Lung (tissue), 12 donors: ENCODE data around the gene STK33. TPM values are rescaled to one million over a fixed set of nuclear protein-coding genes. Genes with fewer than 3 reads are reported as not detected.

Source experiments
- ATAC-seq: fragments of 200-7000 bp; cut with Tn5 transposase; one replicate; pipeline ENCODE4 v1.9.1; 2020; ENCODE audit warnings: moderate number of reproducible peaks; ENCODE audit not compliant: insufficient read depth, low FRiP score
- DNase-seq, 3 donors: peaks; one replicate each; pipeline ENCODE4 v3.0.0-alpha.2; 2013 to 2017
- H3K27ac ChIP-seq, 2 donors: one replicate each; pipeline ENCODE4 v1.5.1; 2013; ENCODE audit warnings: mild to moderate bottlenecking in 2 of 2, moderate library complexity in 2 of 2, control low read depth in 1 of 2, inconsistent platforms in 1 of 2, low read depth in 1 of 2, low read length in 1 of 2
- H3K27me3 ChIP-seq, 3 donors: one replicate each; pipeline ENCODE4 v1.5.1; 2013; ENCODE audit warnings: low read length in 2 of 3; ENCODE audit not compliant: control insufficient read depth in 3 of 3, insufficient read depth in 3 of 3
- H3K36me3 ChIP-seq, 4 donors: one replicate each; pipeline ENCODE4 v1.5.1; 2013; ENCODE audit warnings: low read length in 4 of 4, mild to moderate bottlenecking in 1 of 4, moderate library complexity in 1 of 4; ENCODE audit not compliant: control insufficient read depth in 4 of 4, insufficient read depth in 4 of 4
- H3K4me1 ChIP-seq, 5 donors: one replicate each; pipeline ENCODE4 v1.5.1; 2013; ENCODE audit warnings: low read length in 5 of 5, mild to moderate bottlenecking in 2 of 5, moderate library complexity in 1 of 5; ENCODE audit not compliant: control insufficient read depth in 5 of 5, insufficient read depth in 5 of 5
- H3K4me3 ChIP-seq: one replicate; pipeline ENCODE4 v1.5.1; 2013; ENCODE audit warnings: mild to moderate bottlenecking, control low read depth, moderate library complexity
- H3K9ac ChIP-seq, 2 donors: one replicate each; pipeline ENCODE4 v1.5.1; 2013; ENCODE audit warnings: low read length in 2 of 2, control low read depth in 1 of 2; ENCODE audit not compliant: insufficient read depth in 1 of 2
- H3K9me3 ChIP-seq, 4 donors: one replicate each; pipeline ENCODE4 v1.5.1; 2013; ENCODE audit warnings: low read length in 3 of 4, mild to moderate bottlenecking in 1 of 4, moderate library complexity in 1 of 4; ENCODE audit not compliant: control insufficient read depth in 4 of 4, insufficient read depth in 3 of 4
- CTCF ChIP-seq: IDR thresholded peaks from 2 replicates; pipeline ENCODE4 v1.5.1; 2012; ENCODE audit warnings: mild to moderate bottlenecking; ENCODE audit errors: control extremely low read depth, extremely low read depth
- WGBS, 2 donors: extraction: QIAGEN DNeasy Blood & Tissue Kit; methylation state at CpG; one replicate each; pipeline ENCODE4 v1.1.7; 2013; 5-methylcytosine and 5-hydroxymethylcytosine counted together
- polyA plus RNA-seq, 2 donors: library from polyadenylated mRNA; stranded (reverse); fragments of 200-250 nt; gene quantifications; one replicate each; pipeline ENCODE4 v1.2.1, GENCODE V29; 2013
- total RNA-seq, 2 donors: library from RNA; depleted of rRNA in 1 of 2; stranded (reverse); fragments of >200 nt in 1 of 2; gene quantifications; one replicate each; pipeline ENCODE4 v1.2.1, GENCODE V29; 2014 to 2021
- donor health status: control.
- donor health status: control.
- donor health status: Bipolar disorder and iron deficiency.
- donor health status: healthy.
- donor health status: DM: yes; HTN: yes; CAD: no.

The STK33 gene
- total and polyA plus RNA-seq, 4 donors: 9.5 to 36.5 (median 20.4) TPM

GRCh38 chr11:8615291-8616032, 21.4 kb upstream of the STK33 start:
- no peaks in the 10 kb centered on the region for H3K9me3 ChIP-seq
- WGBS, 2 donors: 96% methylated on average over 4 of the region's 4 CpGs
- no peak for TF ChIP-seq CTCF
- H3K4me3 ChIP-seq: no peak overlapping the region
- H3K9ac ChIP-seq: no peak overlapping the region
- H3K36me3 ChIP-seq: peaks cover 0 to 32% (median 0%) of the 10 kb centered on the region in 4 donors
- DNase-seq (no peak), ATAC-seq (no peak)
- no peak overlapping the region for H3K27ac ChIP-seq
- peaks cover 0 to 9% (median 0%) of the 10 kb centered on the region in 5 donors for H3K4me1 ChIP-seq
- H3K27me3 ChIP-seq: no peaks in the 10 kb centered on the region

DNA sequence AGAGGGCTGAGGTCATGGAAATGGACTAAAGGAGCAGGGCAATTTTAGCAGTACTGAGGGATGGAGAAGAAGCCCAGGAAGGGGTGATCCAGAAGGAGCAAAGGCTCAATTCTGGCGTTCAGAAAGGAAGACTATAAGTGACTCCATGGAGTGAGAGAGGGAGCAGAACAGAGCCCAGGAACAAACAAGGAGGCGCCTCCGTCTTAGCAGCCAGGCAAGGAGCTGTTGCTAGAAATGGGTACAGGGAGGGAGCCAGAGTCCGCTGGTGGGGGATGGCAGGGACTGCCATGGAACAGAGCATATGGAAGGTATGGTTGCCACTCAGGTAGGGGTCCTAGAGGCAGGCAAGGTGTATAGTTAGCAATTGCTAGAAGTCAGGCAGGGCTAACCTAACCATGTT, 20.5 kb upstream of the STK33 start:
- TF ChIP-seq CTCF: no peak
- Histone ChIP-seq H3K27me3 (no peaks in the 10 kb centered on the region), H3K36me3 (peaks cover 0 to 28% (median 0%) of the 10 kb centered on the region in 4 donors), H3K9ac (no peak overlapping the region), H3K27ac (no peak overlapping the region), H3K4me3 (no peak overlapping the region), H3K4me1 (peaks cover 0 to 9% (median 0%) of the 10 kb centered on the region in 5 donors), H3K9me3 (no peaks in the 10 kb centered on the region)
- DNase-seq: no peak
- 95 to 96% methylated on average over 4 of the region's 4 CpGs for WGBS, 2 donors
- ATAC-seq: no peak

DNA sequence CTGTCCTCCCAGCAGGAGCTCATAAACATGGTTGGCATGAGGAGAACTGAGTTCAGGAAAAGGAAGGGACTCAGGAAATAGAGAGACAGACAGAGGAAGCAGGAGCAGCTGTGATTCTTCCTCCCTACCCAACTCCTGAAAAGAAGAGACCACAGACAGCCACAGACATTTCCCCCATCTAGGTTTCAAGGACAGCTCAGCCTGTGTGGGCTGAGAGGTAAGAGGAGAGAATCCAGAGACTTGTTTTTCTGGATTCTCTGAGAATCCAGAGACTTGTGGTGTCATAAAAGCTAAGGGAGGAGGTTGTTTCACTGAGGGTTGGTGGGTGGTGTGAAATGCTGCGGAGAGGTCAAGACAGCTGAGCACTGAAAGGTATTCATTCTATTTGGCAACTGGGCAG, 19.0 kb upstream of the STK33 start:
- Histone ChIP-seq H3K9me3 (no peaks in the 10 kb centered on the region), H3K36me3 (peaks cover 0 to 20% (median 0%) of the 10 kb centered on the region in 4 donors), H3K9ac (no peak overlapping the region), H3K4me1 (peaks cover 0 to 9% (median 0%) of the 10 kb centered on the region in 5 donors), H3K27ac (no peak overlapping the region), H3K27me3 (no peaks in the 10 kb centered on the region), H3K4me3 (no peak overlapping the region)
- TF ChIP-seq CTCF: no peak
- DNase-seq (no peak), ATAC-seq (no peak)
- WGBS, 2 donors: 78 to 95% methylated on average over 1 of the region's 1 CpG

- no peak overlapping the region for H3K9ac ChIP-seq
- 86% methylated on average over 5 of the region's 5 CpGs for WGBS, 2 donors
- no peak overlapping the region for H3K4me3 ChIP-seq
- H3K9me3 ChIP-seq: no peaks in the 10 kb centered on the region
- DNase-seq: no peak
- H3K4me1 ChIP-seq: peaks cover 0 to 9% (median 0%) of the 10 kb centered on the region in 5 donors
- no peak overlapping the region for H3K27ac ChIP-seq
- no peak for ATAC-seq
- peaks cover 0 to 18% (median 0%) of the 10 kb centered on the region in 4 donors for H3K36me3 ChIP-seq
- no peaks in the 10 kb centered on the region for H3K27me3 ChIP-seq
- no peak for TF ChIP-seq CTCF
Measured at GRCh38 chr11:8612522-8612921, 18.5 kb upstream of the STK33 start.
